Stimulated activated CD4-positive, alpha-beta T cell treated with anti-CD3 and anti-CD28 coated beads, Interleukin-1b, Interleukin-23, amount 100 ng/mL, for 1 hour (primary cell): Measurements from ENCODE around the gene VPS13D.

Experiments used
- DNase-seq, 2 donors: peaks; one replicate each; pipeline ENCODE4 v3.0.0-alpha.2; 2020; ENCODE audit warnings: low read depth in 2 of 2

Gene VPS13D

DNA sequence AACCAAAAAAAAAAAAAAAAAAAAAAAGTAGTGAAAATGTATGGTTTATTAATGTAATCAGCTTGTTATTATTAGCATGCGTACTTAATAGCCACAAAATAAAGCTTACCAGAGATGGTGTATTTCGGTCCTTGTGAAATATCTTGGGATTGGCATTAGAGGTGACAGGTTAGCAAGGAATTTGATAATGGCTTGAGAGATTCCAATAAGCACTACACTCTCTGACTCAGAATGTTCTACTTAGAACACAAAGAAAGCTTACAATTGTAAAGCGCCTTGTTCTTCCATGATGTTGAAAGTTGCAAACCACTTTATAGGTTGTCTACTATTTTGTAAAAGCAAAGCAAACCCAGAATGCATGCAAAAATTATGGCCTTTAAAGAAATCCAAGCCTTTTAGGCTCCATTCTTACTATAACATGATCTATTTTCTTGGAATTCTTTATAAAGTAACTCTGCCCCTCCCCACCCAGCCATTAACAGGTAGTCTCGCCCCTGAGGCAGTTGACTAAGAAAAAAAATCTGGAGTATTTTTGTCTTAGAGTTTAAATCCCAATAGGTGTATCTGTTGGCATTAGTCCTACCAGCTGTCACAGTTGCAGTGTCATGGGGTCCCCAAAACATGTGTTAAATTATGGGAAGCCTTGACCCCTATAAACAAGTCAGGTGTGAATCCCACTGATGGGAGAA, 259.0 kb downstream of the VPS13D start:
- no peak for DNase-seq

DNA sequence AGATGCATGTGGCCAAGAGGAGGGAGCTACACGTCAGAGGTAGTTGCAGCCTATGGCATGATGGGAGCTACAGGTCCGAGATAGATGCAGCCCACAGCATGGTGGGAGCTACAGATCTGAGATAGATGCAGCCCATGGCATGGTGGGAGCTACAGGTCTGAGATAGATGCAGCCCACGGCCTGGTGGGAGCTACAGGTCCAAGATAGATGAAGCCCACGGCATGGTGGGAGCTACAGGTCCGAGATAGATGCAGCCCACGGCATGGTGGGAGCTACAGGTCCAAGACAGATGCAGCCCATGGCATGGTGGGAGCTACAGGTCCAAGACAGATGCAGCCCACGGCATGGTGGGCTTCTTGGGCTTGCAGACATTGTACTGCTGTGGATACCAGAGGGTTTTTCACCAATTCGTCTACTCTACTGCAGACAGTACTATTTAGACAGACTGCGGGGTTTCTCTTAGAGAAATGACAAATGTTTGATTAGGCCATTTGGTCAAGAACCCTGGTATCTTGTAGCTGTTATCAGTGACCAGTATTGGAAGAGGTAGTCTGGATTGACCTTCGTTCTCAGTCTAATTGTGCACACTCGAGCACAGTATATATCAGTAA, 260.8 kb downstream of the VPS13D start:
- no peak for DNase-seq

DNA sequence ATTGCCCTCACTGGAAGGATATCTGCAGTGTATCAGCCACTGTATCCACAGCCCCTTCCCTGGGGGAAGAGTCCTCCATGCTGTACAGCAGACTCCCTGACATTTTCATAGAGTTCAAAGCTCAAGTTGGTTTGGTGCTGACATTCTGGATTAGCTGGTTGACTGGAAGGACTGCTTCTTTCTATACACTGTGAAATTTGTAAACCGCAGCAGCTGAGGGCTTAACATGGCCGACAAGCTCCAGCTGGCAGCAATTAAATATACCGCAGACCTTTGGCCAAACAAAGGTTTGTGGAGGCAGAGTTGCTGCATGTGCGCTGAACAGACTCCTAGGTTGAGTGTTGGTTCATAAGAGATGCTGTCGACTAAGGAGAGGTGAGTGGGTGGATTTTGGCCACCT, 261.8 kb downstream of the VPS13D start:
- DNase-seq = no peak

DNA sequence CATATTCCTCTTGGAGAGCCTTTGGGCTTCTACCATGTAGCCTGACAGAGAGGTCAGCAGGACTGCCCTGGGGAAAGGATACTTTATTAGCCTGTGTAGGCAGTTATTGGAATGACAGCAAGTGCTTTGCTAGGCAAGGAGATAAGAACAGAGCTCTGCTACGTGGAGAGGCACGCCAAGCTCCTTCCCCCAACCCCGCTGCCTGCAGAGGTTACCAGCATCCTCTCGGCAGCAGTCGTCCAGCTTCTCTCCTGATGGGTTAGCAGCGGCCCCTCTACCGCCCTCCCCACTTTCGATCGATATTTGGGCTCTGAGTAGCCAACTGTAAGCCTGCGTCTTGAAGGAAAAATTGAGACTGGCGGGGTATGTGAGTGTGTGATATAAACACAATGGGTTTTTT, 265.9 kb downstream of the VPS13D start:
- DNase-seq = no peak

DNA sequence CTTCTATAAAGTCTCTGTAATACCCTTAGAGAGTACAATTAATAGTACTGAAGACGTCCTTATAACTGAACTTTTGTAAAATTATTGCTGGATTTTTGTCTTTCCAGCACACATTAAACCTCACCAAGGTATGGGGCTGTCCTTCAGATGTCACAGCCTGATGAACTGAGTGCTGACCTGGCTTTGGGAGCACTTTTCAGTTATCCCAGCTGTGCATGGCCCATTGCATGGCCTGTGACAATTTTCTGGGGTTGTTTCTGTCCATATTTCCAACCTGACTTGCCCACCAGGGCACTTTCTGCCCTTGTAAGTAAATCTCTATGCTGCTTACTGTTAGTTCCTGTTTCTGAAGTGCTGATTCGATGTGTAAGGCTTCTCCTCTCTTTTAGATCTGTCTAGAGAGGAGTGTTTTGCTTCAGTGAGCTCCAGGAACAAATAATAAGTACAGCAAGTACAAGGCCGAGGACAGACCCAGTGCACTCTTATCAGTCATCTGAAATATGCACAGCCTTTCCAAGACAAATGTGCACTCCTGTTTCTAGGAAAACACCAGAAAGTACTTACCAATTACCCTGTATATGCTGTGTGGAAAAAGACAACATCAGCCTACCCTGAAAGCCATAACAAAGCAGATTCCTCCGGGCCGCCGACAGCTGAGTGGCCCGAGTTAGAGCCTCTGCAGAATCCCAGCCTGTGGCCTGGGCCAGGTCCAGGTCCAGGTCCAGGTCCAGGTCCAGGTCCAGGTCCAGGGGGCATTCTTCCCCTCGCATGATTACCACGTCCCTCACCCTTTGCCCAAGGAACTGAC, 266.5 kb downstream of the VPS13D start:
- no peak for DNase-seq

DNA sequence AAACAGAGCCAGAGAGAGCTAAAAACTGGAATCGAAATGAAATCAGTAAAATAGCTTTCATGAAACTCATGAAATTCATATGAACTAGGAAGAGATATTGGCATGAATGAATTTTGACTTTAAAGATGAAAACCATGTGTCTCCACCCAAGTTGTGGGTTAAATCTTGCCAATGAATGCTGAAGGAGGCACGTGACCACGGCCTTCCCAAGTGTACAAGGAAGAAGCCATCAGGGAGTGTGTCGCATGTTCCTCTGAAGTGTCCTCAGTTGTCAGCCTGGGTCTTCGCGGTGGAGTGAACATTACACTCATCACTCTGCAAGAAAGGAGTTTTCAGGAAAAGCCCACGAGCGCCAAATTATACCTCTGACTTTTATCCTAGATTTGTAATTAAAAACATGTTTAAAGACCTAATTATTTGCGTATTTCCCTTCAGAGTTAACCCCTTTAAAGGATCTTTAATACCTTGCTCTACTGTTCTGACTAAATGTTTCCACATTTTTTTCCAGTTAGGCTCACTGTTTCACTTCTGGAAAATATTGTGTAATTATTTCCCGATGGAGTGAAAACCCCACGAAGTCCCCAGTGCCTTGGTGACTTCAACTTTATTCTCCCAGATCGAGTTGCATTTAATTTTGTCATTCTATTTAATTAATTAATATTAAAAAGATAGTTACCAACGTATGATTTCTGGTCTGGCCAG, 269.9 kb downstream of the VPS13D start:
- DNase-seq = no peak

DNA sequence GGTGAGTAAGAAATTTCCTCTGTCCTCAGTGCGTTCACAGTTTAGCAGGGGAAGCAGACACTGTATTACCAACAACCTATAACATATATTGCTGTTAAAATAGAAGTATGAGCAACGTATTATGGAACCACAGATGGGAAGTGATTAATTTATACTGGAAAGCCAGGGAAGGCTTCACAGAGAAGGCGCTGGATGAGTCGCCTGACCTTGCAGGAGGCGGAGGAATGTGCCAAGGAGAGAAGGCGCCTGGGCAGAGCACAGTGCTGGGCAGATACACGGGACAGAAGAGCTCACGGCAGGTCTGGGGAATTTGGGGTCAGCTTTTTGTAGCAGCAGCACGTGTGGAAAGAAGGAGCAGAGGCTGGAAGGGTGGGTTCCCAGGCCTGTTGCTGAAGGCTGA, 271.8 kb downstream of the VPS13D start:
- DNase-seq = no peak

DNA sequence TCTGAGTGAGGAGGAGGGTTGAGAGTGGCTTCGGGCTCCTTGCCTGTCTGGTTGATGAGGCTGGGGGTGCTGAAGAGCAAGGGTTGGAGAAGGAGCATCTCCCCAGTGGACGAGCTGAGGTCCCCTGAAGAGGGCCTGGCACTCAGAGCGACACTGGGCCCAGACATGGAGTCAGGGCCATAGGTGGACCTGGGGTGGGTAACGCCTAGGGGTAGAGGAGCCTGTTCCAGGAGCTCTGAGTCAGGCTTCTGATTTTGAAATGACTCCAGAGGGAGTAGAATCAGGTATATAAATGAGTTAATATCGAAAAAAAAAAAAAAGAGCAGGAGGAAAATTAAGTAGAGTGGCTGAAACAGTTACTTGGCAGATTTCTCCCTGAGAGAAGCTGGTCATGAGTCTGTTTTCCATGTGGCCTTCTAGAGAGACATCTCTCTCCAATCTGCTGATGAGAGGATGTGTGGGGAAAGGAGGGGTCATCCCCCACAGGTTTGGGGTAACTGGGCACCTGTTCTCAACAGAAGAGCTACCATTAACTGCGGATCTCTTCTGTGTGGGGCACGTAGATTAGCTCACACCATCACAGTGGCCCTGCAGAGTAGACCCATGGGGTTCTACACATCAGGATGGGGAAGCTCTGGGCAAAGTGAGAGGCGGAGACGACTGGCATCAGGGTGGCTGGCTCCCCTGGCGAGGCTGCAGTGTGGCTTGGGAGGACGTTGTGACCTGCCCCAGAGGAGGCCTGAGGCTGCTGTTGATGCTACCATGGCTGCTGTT, 272.7 kb downstream of the VPS13D start:
- no peak for DNase-seq

DNA sequence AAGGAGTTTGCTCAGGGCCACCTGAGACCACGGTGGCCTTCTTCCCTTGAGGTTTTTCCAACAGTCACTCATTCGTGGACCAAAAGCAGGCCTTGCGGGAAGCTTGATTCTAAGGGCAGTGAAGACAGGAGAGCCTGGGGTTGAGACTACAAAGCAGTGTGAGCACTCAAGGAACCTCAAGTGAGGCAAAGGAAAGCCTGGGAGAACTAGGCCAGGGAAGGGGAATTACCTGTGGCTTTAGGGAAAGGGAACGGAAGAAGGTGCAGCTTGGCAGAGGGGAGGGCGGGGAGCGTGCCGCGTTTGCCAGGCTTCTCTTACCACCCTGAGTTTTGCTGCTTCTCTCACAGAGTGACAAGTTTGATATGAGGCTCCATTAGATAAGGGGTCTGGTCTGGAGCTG, 273.9 kb downstream of the VPS13D start:
- no peak for DNase-seq

DNA sequence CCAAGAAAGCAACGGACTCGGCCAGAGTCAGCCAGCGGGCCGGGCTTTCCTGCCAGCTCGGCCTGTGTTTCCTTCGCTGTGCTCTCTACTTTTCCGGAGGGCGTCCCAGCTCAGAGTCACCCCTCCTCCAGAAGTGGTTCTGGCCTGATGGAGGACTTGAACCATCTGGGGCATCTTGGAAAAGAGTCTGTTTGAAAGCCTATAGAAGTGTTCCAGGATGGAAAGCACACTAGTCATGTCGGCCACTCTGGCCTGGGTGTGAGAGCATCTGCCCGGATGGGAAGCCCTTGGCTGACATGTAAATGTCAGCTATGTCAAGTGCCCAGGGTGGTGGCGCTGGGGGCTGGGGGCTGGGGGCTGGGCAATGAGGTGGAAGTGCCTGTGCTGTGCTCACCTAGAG, 274.8 kb downstream of the VPS13D start:
- DNase-seq = no peak

DNA sequence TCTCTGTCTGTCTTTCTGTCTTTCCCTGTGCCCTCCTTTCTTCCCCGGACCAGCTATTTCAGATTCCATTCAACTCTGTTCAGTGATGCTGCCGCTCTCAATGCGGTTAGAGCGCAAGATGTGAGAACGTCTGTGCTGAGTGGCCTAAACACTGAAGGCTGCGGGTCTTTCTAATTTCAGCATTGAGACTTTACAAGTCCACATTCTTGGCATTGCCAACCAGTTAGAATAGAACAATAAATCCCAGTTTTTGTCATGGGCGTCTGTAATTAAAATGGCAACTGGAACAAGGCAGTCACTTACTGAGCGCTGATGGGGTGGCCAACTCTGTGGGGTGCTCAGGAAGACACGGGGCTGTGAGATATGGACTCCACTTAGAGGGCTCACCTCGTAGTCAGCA, 275.4 kb downstream of the VPS13D start:
- DNase-seq = no peak

DNA sequence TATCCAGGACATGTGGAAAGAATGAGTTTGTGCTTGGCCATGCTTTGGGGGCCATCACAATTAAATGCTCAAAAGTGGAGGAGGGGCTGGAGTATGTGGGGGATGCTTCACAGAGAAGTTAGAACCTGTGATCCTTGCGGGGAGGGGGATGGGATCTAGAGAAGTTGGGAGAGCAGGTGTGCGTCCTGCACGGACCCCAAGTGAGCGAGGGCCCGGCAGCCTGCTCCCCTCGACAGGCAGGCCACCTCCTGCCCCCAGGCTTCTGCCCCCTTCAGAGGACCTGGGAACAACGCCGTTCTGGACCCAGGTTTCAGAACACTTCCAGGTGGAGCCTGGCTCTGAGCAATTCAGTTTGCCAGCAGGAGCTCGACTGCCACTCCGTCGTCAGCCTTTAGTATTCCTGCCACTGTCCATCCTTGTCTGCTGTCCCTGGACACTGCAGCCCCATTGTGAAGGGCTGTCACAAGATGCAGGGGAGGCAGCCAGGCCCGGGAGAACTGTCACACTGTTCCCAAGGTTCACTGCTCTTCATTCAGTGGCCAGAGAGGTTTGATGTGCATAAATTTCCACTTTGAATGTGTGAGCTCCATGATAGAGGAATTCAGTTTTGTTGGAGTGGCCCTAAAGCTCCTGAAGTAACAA, 275.9 kb downstream of the VPS13D start:
- no peak for DNase-seq

DNA sequence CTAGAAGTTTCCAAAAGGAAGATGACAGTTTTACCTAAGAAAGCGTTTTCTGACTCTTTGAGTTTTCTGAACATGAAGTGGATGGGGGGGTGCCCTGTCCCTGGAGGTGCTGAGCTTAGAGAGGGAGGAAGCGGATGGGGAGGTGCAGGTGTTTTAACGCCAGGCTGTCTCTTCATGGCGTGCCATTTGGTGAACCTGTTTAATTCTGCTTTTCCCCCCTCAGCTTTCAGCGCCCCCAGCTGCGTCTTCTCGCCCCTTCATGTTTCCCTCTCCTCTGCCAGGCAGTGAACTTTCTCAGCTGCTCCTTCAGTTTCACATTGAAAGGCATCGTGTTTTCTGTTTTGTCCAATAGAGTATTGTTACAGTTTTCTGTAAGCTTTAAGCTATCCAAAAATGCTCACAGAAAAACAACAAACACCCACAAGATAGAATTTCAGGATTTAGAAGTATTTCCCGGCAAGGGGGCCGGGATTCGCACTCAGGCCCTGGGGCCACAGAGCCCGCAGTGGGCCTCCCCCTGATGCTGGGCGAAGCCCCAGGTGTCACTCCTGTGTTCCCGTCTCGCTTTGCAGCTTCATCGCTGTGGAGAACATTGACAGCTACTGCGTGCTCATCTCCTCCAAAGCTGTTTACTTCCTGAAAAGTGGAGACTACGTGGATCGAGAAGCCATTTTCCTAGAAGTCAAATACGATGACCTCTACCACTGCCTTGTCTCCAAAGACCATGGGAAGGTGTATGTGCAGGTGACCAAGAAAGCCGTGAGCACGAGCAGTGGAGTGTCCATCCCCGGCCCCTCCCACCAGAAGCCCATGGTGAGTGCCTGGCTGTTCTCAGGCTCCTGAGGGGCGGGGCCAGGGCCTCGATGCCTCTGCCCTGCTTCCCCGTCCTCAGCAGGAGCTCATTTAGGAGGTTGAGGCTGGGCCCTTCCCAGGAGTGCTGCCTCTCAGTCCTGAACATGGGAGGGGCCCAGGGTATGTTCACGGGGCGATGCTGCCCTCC, 276.8 kb downstream of the VPS13D start:
- no peak for DNase-seq

DNA sequence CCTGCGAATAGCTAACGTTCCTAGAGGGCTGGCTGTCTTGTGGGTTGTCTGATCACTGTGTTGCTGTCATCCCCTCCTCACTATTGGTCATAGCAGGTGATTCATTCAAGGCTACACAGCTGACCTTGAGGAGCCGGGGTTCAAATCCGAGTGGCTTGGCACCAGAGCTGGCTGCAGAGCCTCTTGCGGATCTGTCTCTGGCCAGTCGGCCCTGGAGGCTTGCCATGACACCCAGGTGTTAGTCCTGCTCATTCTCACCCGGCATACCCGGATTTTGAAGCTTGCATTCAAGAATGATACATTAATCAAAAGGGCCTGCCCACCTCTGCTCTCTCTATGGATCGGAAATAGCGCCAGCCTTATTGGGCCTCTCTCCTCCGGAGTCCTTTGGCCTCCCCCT, 277.8 kb downstream of the VPS13D start:
- no peak for DNase-seq

DNA sequence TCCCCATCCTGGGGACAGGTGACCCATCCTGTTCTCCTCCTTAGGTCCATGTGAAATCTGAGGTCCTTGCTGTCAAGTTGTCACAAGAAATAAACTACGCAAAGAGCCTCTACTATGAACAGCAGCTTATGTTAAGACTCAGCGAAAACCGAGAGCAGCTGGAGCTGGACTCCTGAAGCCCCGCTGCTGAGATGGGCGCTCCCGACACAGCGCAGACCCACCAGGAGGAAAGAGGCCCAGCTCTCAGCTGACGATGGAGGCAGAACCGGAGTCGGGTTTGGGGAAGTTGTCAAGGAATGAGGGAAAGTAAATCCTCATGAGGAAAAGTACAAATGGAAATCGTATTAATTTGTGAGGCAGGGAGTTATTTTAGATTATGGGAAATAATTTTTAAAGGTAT, 279.0 kb downstream of the VPS13D start:
- no peak for DNase-seq

DNA sequence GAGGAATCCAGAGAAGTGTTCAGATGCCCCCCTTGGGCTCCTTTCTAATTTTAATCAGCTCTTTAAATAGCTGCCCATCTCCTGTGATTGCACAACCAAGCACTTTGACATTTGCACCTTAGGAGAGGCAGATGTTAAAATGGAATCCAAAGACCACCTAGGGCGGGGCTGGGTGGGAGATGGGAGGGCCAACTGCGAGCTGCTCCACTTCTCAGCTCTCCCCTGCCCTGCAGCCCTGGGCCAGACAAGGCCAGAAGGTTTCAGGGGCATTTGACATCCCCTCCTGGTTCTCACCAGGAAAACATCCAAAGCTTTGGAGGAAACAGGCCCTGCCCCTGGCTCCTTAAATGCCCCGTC, 281.3 kb downstream of the VPS13D start:
- no peak for DNase-seq

DNA sequence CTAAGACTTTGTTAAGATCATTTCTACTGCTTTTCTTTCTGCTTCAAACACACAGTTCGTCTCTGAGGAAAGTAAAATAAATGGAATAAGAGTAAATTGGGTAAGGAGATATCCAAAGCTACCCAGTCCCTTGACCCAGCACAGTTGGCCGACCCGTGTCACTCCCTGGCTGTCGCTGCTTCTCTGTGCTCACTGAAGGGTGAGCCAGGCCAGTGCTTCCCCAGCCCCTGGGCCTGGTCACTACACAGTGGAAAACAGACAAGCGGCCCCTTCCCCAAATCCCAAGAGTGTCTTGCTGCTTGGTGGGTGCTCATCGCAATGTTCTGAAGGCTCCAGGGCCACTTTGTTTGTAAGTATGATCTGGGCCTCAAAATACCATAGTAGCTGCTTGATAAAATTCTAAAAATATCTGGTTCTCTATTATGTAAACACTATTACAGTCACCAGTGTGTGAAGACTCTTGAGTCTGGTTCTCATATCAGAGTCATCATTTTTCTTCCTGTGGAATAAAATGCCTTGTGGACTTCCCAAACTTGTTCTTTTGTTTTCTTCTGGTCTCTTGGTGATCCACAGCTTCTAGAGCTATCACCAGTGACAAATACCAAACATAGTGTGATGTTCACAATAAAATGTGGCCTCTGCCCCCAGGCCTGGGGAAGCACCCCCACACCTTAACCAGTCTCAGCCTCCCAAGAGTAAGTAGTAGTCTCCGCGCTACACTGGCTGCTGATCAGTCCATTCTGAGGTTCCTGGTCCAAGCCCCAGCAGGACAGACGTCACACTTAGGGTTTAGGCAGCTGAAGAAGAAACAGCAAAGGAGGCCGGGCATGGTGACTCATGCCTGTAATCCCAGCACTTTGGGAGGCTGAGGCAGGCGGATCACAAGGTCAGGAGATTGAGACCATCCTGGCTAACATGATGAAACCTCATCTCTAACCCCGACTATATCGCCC, 282.0 kb downstream of the VPS13D start:
- DNase-seq = no peak

DNA sequence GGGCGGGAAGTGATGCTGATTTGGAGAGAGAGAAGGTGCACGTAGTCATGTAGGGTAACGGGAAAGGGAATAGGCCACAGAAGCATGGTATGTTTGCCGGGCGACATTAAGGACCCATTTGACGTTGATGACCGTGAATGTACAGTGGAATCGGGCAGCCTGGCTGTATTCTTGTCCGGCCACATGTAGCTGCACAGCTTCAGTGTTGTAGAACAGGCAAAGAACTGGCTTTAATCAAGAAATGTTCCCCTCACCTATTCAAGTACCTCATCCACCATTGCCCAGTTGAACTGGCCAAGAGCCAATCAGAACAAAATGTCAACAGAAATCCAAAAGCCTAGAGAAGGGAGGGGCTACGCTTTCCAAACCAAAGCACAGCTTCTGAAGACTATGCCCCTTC, 283.4 kb downstream of the VPS13D start:
- DNase-seq = no peak

DNA sequence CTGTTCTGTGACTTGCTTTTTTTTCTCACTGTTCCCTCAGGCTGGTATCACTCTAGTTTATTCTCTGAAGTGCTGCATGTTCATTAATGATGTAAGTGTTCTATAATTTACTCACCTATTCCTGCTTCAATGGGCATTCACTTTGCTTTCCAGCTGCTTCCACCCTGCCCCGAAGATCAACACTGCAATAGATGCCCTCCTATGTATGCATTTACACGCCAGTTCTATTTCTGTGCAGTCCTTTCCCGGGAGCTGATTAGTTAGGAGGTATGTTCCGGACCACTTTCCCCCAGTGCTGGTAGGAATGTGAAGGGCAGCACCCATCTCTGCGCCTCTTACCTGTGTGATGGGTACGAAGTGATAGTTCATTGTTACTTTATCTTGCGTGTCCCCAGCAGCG, 284.8 kb downstream of the VPS13D start:
- no peak for DNase-seq
